Measurements from ENCODE around the gene COL4A2.

DNA sequence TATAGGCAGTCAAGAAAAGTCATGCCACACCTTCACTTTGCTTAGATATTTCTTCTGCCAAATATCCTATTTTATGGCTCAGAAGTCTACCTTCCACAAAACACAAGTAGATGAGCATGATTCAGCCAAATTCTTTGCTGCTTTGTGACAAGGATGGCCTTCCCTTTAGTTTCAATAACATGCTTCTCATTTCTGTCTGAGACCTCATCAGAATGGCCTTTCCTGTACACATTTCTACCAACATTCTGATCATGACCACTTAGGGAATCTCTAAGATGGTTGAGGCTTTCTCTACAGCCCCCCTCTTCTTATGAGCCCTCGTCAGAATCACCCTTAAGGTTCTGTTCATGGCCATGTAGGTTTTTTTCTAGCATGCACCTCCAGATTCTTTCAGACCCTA, 96.2 kb downstream of the COL4A2 start:
- TF ChIP-seq, protein P1, sequence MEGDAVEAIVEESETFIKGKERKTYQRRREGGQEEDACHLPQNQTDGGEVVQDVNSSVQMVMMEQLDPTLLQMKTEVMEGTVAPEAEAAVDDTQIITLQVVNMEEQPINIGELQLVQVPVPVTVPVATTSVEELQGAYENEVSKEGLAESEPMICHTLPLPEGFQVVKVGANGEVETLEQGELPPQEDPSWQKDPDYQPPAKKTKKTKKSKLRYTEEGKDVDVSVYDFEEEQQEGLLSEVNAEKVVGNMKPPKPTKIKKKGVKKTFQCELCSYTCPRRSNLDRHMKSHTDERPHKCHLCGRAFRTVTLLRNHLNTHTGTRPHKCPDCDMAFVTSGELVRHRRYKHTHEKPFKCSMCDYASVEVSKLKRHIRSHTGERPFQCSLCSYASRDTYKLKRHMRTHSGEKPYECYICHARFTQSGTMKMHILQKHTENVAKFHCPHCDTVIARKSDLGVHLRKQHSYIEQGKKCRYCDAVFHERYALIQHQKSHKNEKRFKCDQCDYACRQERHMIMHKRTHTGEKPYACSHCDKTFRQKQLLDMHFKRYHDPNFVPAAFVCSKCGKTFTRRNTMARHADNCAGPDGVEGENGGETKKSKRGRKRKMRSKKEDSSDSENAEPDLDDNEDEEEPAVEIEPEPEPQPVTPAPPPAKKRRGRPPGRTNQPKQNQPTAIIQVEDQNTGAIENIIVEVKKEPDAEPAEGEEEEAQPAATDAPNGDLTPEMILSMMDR (IDR thresholded peaks at IDR 0.05), result no peak
- TF ChIP-seq POLR2A (IDR thresholded peaks at IDR 0.05), result no peak
